Endometrial microvascular endothelial cells (primary cell): ENCODE results near the gene MAMDC4. TPM values are rescaled to one million over a fixed set of nuclear protein-coding genes. Genes with fewer than 3 reads are reported as not detected.
"Not testable (repeated sequence)": the region's sequence is repeated elsewhere in the genome, so short reads cannot be mapped to it uniquely, and the experiment has no call there.

Experiments
- in situ Hi-C: cut with HindIII; loops from 2 replicates; pipeline ENCODE4 v1.10.0; 2017; ENCODE audit warnings: low sequenced_read_pairs, low pct_unique_long_range_greater_than_20kb; ENCODE audit errors: inconsistent ontology term
- total RNA-seq: library from RNA; depleted of rRNA; stranded (reverse); fragments of >200 nt; gene quantifications from one replicate; pipeline ENCODE4 v1.2.3, GENCODE V29; 2015; ENCODE audit errors: inconsistent ontology term

MAMDC4 gene
- total RNA-seq, 1 donor from 2014 or later: 1.0 TPM

- in situ Hi-C loops: no loop called here
These were observed 28.8 kb upstream of the MAMDC4 start for GRCh38 chr9:136823136-136824046.

- in situ Hi-C loops: no loop called here
These were observed 27.5 kb upstream of the MAMDC4 start for GRCh38 chr9:136824496-136825225.

DNA sequence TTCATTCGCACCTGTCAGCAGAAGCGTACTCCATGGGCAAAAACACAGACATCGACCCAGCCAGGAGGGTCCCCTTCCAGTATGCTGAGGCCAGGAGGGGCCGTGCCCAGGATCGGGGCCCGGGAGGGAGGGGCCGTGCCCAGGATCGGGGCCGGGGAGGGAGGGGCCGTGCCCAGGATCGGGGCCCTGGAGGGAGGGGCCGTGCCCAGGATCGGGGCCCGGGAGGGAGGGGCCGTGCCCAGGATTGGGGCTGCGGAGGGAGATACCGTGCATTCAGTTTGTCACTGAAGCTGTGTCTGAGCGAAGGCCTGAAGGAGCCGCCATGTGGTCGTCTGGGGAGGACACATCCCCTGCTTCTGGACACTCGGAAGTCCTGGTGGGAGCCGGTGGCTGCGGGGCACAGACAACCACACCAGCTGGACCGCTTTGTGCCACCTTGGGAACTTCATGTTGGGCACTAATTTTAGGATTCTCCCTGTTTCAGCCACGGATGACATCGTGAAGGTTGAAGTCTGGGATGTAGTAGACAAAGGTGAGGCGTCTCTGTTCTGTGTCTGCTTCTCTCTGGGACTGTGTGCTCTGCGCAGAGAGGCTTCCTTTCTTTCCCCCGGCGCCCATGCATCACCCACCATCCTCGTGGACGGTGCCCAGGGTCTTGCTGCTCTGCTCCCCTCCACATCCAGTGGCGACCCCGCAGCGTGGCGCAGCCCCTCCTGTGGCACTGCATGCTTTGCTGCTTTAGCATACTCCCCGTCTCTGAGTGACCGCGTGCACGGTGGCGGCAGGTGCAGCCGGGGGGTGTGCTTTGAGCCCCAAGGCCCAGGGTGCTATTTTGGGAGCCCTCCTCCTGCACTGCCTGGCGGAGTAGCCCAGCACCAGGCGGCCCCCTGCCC lies 26.6 kb upstream of the MAMDC4 start:
- in situ Hi-C loops: no loop called here

DNA sequence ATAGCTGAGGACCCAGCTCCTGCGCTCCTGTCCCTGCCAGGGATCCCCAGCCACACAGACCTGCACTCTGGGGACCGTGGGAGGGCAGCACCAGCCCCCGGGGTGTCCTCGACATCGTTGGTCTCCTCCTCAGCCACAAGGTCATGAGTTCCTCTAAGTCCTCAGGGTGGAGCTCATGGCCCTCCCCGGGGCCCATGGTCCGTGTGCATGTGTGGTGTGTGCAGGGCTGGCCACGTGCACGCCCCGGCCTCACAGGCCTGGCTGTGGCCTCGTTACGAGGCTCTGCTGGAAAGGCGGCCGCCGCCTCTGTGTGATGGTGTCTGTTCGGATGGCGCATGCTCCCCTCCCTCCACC lies 26.0 kb upstream of the MAMDC4 start:
- in situ Hi-C loops: no loop called here

DNA sequence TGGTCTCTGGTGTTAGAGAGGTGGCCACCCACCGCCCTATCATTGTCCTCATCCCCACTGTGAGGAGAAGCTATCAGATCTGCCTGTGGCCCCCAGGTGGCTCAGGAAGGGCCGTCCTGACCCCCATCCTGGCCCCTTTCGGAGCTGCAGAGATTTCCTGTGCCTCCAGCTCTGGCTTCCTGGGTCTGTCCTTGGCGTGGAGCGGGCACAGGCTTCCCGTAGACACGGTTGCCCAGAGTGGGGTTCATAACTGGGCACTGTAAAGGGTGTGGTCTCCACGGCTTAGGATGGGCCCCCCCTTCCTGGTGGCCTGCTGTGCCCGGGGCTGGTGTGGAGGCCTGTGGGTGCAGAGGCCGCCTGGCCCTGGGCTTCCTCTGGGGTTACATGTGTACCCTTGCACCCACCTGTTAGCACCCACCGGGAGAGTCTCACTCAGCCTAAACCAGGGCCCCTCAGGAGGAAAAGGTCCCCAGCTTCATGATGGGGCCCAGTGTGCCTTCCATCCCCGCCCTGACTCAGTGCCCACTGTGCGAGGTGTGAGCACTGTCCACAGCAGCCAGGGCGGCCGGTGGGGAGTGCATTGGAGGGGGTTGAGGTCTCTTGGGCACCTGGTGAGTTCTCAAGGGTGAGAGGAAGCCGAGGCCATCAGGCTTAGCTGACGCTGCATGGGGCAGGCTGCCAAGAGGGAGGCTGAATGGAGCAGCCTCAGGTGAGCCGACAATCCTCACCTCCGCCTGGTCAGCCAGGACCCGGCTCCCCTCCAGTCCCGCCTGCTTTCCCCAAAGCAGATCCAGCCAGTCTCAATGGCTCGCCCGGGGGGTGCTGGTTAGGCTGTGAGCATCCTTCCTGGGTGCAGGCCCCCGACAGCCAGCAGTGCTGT lies 25.2 kb upstream of the MAMDC4 start:
- in situ Hi-C loops: no loop called here

DNA sequence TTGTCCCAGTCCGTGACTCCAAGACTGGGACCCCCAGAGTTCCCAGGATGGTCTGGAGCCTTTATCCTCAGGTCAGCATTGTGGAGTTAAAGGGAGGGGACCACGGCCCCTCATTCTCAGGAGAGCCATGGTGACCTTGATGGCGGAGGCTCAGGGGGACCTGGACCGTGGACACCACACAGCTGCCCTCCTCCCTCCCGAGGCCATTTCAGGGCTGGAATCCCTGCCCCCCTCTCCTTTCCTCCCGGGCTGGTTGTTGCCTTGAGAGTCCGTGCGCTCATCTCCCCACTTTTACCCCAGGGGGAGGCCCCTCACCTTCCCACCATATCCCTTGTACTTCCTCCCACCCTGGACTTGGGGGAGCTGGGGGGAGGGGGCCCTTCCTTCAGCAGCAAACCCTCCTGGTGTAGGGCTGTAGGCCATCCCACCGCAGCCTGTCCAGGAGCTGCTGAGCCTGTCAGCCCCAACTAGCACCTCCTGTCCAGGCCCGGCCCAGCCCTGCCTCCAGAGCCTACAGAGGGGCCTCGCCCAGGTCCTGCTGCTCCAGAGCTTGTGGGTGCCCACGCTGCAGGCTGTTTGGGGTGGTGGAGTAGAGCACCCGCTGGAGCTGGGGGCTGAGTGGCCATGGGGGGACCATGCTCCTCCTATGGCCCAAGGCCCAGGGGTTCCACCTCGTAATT lies 24.2 kb upstream of the MAMDC4 start:
- in situ Hi-C loops: no loop called here

DNA sequence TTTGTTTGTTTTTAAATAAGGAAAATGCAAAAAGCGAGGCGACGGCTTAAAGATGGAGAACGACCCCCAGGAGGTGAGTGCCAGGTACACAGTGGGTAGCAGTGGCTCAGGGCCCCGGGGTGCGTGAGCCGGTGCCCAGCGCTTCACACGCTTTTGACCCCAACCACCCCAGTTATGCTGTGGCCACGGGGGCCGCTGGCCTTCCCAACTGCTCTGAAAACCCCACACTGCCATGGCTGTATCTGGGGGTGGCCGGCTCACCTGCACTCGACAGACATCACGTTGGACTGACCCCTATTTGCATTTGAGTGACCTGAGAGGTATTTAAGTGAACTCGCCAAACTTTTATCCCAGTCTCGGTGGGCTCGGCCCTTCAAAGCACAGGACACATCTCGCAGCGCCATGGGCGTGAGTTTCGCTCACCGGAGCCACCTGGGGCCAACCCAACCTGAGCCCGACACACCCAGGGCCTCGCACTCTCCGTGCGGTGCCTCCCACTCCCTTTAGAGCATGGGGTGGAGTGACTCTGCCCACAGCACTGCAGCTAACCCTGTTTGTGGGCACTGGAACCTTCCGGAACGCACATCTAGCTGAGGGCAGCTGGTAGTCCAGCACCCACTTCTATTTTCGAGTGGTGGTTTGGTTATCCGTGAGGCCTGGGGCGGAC lies 23.5 kb upstream of the MAMDC4 start:
- in situ Hi-C loops: no loop called here

GRCh38 chr9:136829412-136829811 lies 22.7 kb upstream of the MAMDC4 start:
- in situ Hi-C loops: no loop called here

GRCh38 chr9:136829981-136830885 lies 21.9 kb upstream of the MAMDC4 start:
- in situ Hi-C loops: no loop called here

DNA sequence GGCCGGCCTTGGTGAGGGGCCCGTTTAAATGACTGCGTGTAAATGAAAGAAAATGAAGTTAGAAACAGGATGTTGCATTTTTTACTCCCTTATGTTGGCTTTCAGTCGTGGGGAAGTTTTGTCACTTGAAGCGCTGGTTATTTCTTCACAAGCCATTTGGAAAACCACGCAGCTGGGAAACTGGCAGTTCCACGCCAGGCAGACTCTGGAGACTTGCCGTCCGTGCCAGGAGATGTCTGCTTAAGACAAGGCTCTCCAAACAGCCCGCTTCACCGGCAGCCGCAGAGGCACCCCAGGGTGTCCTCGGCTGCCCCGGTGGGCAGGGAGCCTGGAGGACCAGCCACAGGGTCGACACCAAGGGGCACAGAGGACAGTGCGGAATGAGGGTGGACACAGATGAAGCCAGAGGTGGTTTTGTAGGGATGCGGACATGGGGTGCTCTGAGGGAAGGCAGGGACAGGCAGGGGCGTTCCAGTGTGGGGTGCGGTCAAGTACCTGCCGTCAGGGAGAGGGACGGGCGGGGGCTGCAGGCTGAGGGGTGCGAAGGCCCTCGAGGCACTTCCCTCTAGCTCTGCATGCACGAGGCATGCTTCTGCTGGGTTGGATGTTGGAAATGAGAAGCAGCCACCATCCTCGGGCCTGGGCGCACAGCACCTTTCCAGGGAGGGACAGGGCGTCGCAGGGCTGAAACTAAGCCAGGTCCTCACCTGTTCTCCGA lies 21.0 kb upstream of the MAMDC4 start:
- in situ Hi-C loops: no loop called here

DNA sequence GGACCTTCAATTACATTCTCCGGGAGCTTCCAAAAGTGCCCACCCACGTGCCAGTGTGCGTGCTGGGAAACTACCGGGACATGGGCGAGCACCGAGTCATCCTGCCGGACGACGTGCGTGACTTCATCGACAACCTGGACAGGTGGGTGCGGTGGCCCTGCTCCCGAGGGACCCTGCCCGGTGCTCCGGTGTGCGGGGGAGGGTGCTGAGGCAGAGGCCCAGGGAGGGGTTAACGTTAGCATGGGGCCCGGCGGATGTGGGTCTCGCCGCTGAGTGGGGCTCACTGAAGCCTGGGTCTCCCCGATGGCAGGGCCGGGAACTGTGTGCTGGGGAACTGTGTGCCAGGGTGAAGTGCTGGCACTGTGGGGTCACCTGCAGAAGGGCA lies 20.4 kb upstream of the MAMDC4 start:
- in situ Hi-C loops: no loop called here

DNA sequence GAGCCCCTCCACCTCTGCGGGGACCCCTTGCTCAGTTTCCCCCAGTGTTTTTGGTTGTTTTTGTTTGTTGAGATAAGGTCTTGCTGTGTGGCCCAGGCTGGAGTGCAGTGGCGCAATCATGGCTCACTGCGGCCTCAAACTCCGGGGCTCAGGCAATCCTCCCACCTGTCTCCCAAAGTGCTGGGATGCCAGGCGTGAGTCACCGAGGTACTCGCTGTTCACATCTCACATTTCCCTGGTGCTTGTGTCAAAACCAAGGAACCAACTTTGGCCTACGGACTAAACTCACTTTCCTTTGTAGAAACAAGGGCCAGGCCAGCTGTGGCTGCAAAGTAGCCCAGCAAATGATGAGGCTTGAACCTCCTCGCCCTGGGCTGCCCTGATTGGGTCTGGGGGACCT lies 19.6 kb upstream of the MAMDC4 start:
- in situ Hi-C loops: no loop called here

GRCh38 chr9:136833381-136834048 lies 18.6 kb upstream of the MAMDC4 start:
- in situ Hi-C loops: not testable (repeated sequence)

GRCh38 chr9:136835162-136835931 lies 16.8 kb upstream of the MAMDC4 start:
- in situ Hi-C loops: no loop called here
